ENCODE measurements around the gene EXOSC5.

The EXOSC5 gene

DNA sequence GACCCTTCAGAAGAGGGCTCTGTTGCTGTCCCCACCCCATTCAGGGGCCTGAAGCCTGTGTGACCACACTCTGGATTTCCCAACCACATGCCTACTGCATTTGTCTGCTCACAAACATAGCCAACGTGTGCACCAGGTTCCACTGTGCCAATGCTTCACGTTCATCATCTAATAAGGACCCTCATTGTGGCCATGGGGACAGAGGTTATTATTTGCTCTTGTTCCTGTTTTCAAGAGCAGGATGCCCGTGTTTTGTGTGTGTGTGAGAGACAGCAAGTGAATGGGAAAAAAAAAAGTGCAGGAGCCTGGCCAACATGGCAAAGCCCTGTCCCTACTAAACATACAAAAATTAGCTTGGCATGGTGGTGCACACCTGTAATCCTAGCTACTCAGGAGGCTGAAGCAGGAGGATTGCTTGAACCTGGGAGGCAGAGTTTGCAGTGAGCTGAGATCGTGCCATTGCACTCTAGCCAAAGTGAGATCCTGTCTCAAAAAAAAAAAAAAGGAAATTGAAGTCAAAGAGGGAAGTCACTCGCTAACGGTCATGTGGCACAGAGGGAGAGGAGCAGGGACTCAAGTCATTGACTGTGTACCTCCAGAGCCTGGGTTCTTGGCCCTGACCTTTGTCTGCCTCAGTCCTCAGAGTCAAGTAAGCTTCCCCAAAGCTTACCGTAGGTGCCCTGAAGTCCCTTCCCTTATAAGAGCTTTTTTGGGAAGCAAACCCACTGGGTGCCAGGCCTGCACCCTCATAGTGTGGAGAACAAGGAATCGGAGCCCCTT lies 23.1 kb upstream of the EXOSC5 start:
- DNase-seq (ENCODE audit: low read depth), result no peak
- no peak overlapping the region for H3K4me3 ChIP-seq (ENCODE audit: low read depth, low read length)
- TF ChIP-seq, protein P1, sequence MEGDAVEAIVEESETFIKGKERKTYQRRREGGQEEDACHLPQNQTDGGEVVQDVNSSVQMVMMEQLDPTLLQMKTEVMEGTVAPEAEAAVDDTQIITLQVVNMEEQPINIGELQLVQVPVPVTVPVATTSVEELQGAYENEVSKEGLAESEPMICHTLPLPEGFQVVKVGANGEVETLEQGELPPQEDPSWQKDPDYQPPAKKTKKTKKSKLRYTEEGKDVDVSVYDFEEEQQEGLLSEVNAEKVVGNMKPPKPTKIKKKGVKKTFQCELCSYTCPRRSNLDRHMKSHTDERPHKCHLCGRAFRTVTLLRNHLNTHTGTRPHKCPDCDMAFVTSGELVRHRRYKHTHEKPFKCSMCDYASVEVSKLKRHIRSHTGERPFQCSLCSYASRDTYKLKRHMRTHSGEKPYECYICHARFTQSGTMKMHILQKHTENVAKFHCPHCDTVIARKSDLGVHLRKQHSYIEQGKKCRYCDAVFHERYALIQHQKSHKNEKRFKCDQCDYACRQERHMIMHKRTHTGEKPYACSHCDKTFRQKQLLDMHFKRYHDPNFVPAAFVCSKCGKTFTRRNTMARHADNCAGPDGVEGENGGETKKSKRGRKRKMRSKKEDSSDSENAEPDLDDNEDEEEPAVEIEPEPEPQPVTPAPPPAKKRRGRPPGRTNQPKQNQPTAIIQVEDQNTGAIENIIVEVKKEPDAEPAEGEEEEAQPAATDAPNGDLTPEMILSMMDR (IDR thresholded peaks at IDR 0.05; ENCODE audit: insufficient read depth, low read depth, low read length, missing control alignments), result no peak

DNA sequence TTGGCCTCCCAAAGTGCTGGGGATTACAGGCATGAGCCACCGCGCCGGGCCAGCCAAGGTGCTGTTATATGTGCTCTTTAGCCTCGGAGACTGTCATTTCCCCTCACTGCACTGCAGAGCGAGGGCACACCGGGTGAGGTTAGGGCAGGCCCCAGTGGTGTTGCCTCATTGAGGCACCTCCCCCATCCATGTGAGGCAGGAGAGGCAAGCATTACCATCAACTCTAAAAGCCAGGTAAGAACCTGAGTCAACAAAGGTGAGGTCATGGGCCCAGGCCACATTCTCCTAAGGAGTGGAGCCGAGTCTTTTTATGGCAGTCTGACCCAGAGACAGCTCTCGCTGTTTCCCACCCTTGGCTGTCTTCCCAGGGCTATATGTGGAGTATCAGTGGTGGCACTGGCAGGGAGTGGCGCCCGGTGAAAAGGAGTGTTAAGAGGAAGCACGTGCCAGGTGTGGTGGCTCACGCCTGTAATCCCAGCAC lies 19.1 kb upstream of the EXOSC5 start:
- DNase-seq (ENCODE audit: low read depth), result no peak
- H3K4me3 ChIP-seq (ENCODE audit: low read depth, low read length), result no peak overlapping the region
- TF ChIP-seq, protein P1 (IDR thresholded peaks at IDR 0.05; ENCODE audit: insufficient read depth, low read depth, low read length, missing control alignments), result no peak

DNA sequence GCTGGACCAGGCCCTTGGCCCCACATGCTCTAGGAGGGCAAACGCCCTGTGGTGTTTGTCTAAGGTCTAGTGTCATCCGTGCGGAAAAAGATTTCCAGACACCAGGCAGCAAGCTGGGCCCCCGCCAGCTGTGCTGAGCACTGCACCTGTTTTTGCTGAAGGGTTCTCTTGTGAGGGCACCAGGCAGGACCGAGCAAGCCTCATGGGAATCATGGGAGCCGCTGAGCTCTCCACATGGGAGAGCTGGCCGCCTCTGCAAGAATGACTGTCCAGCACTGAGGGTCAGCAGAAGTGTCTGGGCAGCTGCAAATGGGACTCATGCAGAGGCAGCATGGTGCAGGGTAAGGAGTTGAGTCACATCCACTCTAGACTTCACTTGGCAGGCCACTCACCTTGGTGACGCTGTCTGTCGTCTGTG lies 18.0 kb upstream of the EXOSC5 start:
- no peak for DNase-seq (ENCODE audit: low read depth)
- TF ChIP-seq, protein P1 (IDR thresholded peaks at IDR 0.05; ENCODE audit: insufficient read depth, low read depth, low read length, missing control alignments), result no peak
- no peak overlapping the region for H3K4me3 ChIP-seq (ENCODE audit: low read depth, low read length)

DNA sequence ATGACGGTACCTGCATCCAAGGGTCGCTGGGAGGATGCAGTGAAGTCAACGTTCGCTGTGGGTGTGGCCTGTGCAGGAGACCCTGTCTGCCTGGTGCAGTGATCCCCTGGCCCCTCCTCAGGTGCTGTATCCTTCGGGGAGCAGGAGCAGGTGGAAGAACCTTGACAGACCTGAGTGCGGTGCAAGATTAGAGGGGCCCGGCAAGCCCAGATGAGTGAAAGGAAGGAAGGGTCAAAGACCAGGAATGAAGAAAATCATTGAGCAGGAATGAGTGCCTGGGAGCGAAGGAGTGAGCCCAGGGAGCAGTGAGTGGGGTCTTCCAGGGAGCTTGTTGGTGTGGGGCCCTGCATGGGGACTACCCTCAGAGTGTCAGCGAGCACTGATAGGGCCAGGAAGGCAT lies 17.3 kb upstream of the EXOSC5 start:
- TF ChIP-seq, protein P1 (IDR thresholded peaks at IDR 0.05; ENCODE audit: insufficient read depth, low read depth, low read length, missing control alignments), result no peak
- DNase-seq (ENCODE audit: low read depth), result no peak
- no peak overlapping the region for H3K4me3 ChIP-seq (ENCODE audit: low read depth, low read length)

DNA sequence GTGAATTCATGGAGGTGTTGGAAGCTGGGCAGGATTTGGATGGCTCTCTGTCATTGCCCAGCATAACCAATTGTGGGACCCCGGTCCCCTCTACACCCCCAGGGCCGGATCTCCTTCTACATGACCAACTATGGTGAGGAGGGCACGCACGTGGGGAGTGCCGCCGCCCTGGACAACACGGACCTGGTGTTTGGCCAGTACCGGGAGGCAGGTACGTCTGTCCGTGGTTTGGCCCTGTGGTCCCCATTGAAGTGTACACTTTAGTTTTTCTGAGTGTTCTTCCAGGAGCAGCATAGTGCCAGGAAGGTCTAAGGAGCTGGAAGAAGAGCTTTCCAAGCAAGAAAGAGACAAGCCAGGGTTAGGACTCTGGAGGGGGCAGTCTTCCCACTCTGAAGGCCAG lies 16.8 kb upstream of the EXOSC5 start:
- TF ChIP-seq, protein P1 (IDR thresholded peaks at IDR 0.05; ENCODE audit: insufficient read depth, low read depth, low read length, missing control alignments), result no peak
- DNase-seq (ENCODE audit: low read depth), result no peak
- H3K4me3 ChIP-seq (ENCODE audit: low read depth, low read length), result no peak overlapping the region

DNA sequence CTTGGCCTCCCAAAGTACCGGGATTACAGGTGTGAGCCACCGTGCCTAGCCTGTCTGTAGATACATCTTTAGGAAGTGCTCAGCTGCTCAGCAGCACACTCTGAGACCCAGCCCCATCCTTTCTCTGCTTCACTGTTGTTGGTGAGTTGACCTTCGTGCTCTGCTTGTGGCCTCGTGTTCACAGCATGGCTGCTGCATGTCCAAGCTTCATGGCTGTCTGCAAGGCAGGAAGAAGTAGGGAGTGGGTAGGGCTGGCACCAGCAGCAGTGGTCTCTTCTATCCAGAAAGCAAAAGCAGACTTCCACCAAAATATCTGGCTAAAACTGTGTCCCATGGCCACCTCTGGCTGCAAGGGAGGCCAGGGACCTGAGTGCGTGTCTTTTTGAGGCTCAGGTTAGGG lies 15.8 kb upstream of the EXOSC5 start:
- H3K4me3 ChIP-seq (ENCODE audit: low read depth, low read length), result no peak overlapping the region
- TF ChIP-seq, protein P1 (IDR thresholded peaks at IDR 0.05; ENCODE audit: insufficient read depth, low read depth, low read length, missing control alignments), result no peak
- DNase-seq (ENCODE audit: low read depth), result no peak

DNA sequence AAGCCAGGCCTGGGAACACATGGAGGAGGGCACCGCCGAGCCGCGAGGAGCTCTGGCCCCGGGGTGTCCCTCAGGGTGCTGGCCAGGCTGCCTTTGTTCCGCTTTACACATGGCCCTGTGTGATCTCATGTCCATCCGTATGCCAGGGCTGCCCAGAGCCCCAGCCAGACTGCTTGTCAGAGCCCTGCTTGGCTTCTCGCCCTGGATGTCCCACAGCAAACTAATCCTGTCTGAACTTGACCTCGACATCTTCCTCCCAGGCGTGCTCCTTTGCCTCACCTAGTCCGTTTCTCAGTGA lies 14.8 kb upstream of the EXOSC5 start:
- DNase-seq (ENCODE audit: low read depth), result no peak
- TF ChIP-seq, protein P1 (IDR thresholded peaks at IDR 0.05; ENCODE audit: insufficient read depth, low read depth, low read length, missing control alignments), result no peak
- H3K4me3 ChIP-seq (ENCODE audit: low read depth, low read length), result no peak overlapping the region
